Neural cell (in vitro differentiated cells): ENCODE results near the gene IGSF5.

Experiments used
- CTCF ChIP-seq: fragments of 450-650 bp; IDR thresholded peaks from 2 replicates; pipeline ENCODE4 v1.5.1; 2014; ENCODE audit warnings: antibody characterized with exemption, mild to moderate bottlenecking, moderate library complexity; ENCODE audit not compliant: poor library complexity, severe bottlenecking
- REST ChIP-seq: IDR thresholded peaks from 2 replicates; pipeline ENCODE4 v1.6.1; 2012; ENCODE audit warnings: borderline replicate concordance

DNA sequence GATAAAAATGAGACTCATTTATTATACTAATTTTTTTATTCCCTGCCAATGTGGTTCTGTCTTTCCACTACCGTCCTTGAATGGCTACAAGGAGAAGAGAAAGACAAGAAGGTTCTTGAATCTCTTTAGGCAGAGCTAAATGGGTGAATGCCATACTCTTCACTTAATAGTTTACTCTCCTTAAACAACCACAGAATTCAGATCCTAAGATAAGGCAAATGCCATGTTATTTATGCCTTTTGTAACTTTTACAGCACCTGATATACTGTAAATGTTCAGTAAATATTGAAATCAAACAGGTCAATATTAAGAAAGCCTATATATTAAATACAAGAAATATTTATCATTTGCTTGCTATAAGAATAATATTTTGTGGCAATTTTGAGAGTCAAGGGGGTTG, 58.4 kb downstream of the IGSF5 start:
- no peak for TF ChIP-seq REST
- TF ChIP-seq CTCF, result no peak
